ENCODE measurements around the gene PHACTR1. TPM values are rescaled to one million over a fixed set of nuclear protein-coding genes. Genes with fewer than 3 reads are reported as not detected.

Gene PHACTR1
- total and polyA plus RNA-seq, 2 experiments from 2014 or later, result 11.2 to 33.9 TPM

DNA sequence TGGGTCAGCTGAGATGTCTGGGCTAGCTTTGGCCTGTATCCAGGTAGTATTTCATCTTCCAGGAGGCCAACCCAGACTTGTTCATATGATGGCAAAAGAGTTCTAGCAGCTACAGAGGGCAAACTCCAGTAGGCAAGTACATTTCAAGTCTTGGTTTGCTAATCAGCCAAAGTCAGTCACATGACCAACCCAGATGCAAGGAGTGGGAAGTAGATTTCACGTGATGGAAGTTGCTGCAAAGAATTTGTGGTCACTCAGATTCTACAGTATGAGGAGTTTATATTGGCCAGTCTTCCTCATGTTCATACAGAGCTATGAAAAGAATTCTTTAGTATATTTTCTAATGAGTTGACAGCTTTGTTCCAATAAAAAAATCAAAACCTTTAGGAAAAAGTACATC is 101.8 kb downstream of the PHACTR1 start:
- Histone ChIP-seq H3K4me1 (ENCODE audit: low read depth) (no peaks in the 10 kb centered on the region), H3K27ac (no peak overlapping the region), H3K9me3 (ENCODE audit: low read depth) (no peaks in the 10 kb centered on the region), H3K36me3 (no peaks in the 10 kb centered on the region), H3K4me3 (no peak overlapping the region), H3K27me3 (peaks cover 2% of the 10 kb centered on the region)
- peak in 1 of 2 donors; percentile 61 for DNase-seq (ENCODE audit: low read depth in 1 of 2, low spot score in 1 of 2)
- TF ChIP-seq, protein P1, sequence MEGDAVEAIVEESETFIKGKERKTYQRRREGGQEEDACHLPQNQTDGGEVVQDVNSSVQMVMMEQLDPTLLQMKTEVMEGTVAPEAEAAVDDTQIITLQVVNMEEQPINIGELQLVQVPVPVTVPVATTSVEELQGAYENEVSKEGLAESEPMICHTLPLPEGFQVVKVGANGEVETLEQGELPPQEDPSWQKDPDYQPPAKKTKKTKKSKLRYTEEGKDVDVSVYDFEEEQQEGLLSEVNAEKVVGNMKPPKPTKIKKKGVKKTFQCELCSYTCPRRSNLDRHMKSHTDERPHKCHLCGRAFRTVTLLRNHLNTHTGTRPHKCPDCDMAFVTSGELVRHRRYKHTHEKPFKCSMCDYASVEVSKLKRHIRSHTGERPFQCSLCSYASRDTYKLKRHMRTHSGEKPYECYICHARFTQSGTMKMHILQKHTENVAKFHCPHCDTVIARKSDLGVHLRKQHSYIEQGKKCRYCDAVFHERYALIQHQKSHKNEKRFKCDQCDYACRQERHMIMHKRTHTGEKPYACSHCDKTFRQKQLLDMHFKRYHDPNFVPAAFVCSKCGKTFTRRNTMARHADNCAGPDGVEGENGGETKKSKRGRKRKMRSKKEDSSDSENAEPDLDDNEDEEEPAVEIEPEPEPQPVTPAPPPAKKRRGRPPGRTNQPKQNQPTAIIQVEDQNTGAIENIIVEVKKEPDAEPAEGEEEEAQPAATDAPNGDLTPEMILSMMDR (IDR thresholded peaks at IDR 0.05; ENCODE audit: low read depth, low read length), result no peak

DNA sequence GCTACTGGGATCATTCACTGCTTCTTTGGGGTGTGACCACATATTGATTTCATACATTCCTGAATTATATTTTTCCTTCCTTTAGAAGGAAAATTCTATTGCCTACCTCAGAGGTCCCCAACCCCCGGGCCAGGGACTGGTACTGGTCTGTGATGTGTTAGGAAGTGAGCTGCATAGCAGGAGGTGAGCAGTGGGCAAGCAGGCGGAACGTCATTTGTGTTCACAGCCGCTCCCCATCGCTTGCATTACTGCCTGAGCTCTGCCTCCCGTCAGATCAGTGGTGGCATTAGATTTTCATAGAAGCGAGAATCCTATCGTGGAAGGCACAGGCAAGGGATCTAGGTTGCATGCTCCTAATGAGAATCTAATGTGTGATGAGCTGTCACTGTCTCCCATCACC is 107.3 kb downstream of the PHACTR1 start:
- Histone ChIP-seq H3K27me3 (peaks cover 5% of the 10 kb centered on the region), H3K4me1 (ENCODE audit: low read depth) (no peaks in the 10 kb centered on the region), H3K4me3 (no peak overlapping the region), H3K27ac (no peak overlapping the region), H3K9me3 (ENCODE audit: low read depth) (no peaks in the 10 kb centered on the region), H3K36me3 (no peaks in the 10 kb centered on the region)
- DNase-seq (ENCODE audit: low read depth in 1 of 2, low spot score in 1 of 2), result no peak
- TF ChIP-seq, protein P1 (IDR thresholded peaks at IDR 0.05; ENCODE audit: low read depth, low read length), result no peak

DNA sequence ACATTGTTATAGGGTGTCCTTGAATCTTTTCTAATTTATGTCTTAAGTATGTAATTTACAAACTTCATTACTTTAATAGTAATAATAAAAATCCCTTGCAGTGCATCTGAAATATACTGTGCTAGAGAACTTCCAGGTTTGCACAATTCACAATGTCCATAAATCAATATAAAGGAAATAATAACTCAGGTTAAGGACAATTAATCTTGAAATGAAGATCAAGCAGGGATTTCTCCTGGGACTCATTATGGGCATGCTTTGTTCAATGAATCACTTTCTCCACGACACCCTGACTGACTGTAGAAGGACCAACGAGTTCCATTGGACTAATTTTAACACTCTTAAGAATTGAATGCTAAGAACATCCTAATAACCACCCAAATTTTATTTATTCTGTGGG is 110.0 kb downstream of the PHACTR1 start:
- Histone ChIP-seq H3K27ac (no peak overlapping the region), H3K36me3 (no peaks in the 10 kb centered on the region), H3K9me3 (ENCODE audit: low read depth) (no peaks in the 10 kb centered on the region), H3K4me1 (ENCODE audit: low read depth) (no peaks in the 10 kb centered on the region), H3K27me3 (peaks cover 3% of the 10 kb centered on the region), H3K4me3 (no peak overlapping the region)
- TF ChIP-seq, protein P1 (IDR thresholded peaks at IDR 0.05; ENCODE audit: low read depth, low read length), result no peak
- DNase-seq (ENCODE audit: low read depth in 1 of 2, low spot score in 1 of 2), result no peak

DNA sequence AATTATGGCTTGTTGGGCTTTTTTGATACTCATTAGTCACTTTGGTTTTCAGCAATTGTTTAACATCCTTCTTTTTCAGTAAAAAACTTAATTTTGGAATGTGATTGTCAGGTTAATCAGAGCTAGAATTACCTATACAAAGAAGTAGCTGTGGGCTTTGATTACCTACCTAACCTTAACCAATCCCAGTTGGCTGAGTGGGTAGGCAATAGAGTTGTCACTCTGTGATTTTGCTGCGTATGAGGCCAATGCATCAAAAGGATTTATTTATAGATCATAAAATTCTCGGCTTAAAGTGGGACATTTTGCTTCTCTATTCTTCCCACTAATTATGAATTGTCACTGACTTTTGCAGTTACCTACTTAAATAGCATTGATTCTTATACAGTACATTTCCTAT is 111.4 kb downstream of the PHACTR1 start:
- TF ChIP-seq, protein P1 (IDR thresholded peaks at IDR 0.05; ENCODE audit: low read depth, low read length), result no peak
- Histone ChIP-seq H3K36me3 (no peaks in the 10 kb centered on the region), H3K4me3 (no peak overlapping the region), H3K27ac (no peak overlapping the region), H3K9me3 (ENCODE audit: low read depth) (no peaks in the 10 kb centered on the region), H3K27me3 (peaks cover 3% of the 10 kb centered on the region), H3K4me1 (ENCODE audit: low read depth) (no peaks in the 10 kb centered on the region)
- DNase-seq (ENCODE audit: low read depth in 1 of 2, low spot score in 1 of 2), result no peak

DNA sequence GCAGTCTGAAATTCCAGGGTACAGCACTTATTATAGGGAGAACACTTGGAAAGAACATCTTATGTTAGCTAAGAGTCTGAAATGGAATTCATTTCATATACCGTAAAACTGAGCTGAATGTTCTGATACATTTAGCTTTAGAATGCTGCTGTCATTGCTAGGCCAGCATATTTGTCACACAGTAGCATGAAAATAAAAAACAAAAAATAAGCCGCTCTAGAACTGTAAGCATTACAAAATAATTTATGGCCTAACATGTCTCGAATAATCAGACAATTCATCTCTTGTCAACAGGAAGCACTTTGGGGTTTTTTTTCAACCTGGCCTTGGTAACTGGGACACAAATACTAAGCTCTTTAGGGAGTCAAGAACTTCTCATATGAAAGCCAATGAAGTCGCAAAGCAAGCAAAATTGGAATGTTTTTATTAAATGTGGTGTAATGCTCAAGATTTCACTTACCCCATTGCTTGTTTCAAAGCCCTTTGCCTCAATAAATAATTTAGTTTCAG is 115.7 kb downstream of the PHACTR1 start:
- DNase-seq (ENCODE audit: low read depth in 1 of 2, low spot score in 1 of 2), result no peak
- Histone ChIP-seq H3K27me3 (no peaks in the 10 kb centered on the region), H3K27ac (no peak overlapping the region), H3K36me3 (no peaks in the 10 kb centered on the region), H3K4me1 (ENCODE audit: low read depth) (no peaks in the 10 kb centered on the region), H3K9me3 (ENCODE audit: low read depth) (no peaks in the 10 kb centered on the region), H3K4me3 (no peak overlapping the region)
- TF ChIP-seq, protein P1 (IDR thresholded peaks at IDR 0.05; ENCODE audit: low read depth, low read length), result no peak

DNA sequence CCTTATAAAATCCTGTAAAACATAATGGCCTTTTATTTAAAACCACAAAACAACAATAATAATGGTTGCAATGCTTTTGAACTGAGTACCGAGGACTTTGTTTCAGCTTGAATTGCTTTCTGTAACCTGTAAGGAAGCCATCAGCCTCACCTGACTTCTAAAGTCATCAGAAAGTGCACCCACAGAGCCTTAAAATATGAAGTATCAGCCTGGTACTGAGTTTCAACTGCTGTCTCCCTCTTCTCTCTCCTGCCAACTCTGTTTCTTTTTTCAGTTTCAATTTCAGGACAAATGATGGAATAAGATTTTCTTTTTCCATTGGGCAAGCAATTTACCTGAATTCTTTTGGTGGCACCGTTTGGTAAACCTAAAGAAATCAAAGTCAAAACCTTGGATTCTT is 119.4 kb downstream of the PHACTR1 start:
- no peaks in the 10 kb centered on the region for H3K36me3 ChIP-seq
- no peaks in the 10 kb centered on the region for H3K27me3 ChIP-seq
- no peaks in the 10 kb centered on the region for H3K4me1 ChIP-seq (ENCODE audit: low read depth)
- H3K9me3 ChIP-seq (ENCODE audit: low read depth), result no peaks in the 10 kb centered on the region
- DNase-seq (ENCODE audit: low read depth in 1 of 2, low spot score in 1 of 2), result no peak
- no peak overlapping the region for H3K27ac ChIP-seq
- TF ChIP-seq, protein P1 (IDR thresholded peaks at IDR 0.05; ENCODE audit: low read depth, low read length), result no peak
- no peak overlapping the region for H3K4me3 ChIP-seq
